Esophagus squamous epithelium (tissue), 5 donors: ENCODE results near the gene TMEM26. TPM values are rescaled to one million over a fixed set of nuclear protein-coding genes. Genes with fewer than 3 reads are reported as not detected.
A peak's percentile ranks its signal among the peaks of the same experiment; 100 is the strongest.
"Not testable (repeated sequence)": the region's sequence is repeated elsewhere in the genome, so short reads cannot be mapped to it uniquely, and the experiment has no call there.

Source experiments
- DNase-seq: peaks from one replicate; lab custom pipeline; 2025; lab: John Stamatoyannopoulos, UW
- H3K27ac ChIP-seq, 4 donors: fragments of 200-600 bp; sonication (generic); one replicate each; pipeline ENCODE4 v1.5.1; 2016 to 2019; ENCODE audit warnings: mild to moderate bottlenecking in 1 of 4
- H3K27me3 ChIP-seq, 4 donors: fragments of 200-600 bp; sonication (generic); 1 replicate in 3 of 4; 2 replicates in 1 of 4; pipeline versions ENCODE4 v1.5.1 to v1.6.0; 2017 to 2021; ENCODE audit warnings: antibody characterized with exemption in 1 of 4
- H3K36me3 ChIP-seq, 3 donors: fragments of 200-600 bp; sonication (generic); one replicate each; pipeline ENCODE4 v1.5.1; 2016 to 2019
- H3K4me1 ChIP-seq, 3 donors: fragments of 200-600 bp; sonication (generic); one replicate each; pipeline ENCODE4 v1.5.1; 2017 to 2019
- H3K4me3 ChIP-seq, 4 donors: fragments of 200-600 bp; sonication (generic); 1 replicate in 3 of 4; 2 replicates in 1 of 4; pipeline ENCODE4 v1.5.1; 2016 to 2019; ENCODE audit warnings: mild to moderate bottlenecking in 2 of 4, moderate library complexity in 1 of 4
- H3K9me3 ChIP-seq, 3 donors: fragments of 200-600 bp; sonication (generic); one replicate each; pipeline ENCODE4 v1.5.1; 2016 to 2019
- CTCF ChIP-seq, 6 experiments: fragments of 450-650 bp in 4 of 6; fragments of 200-600 bp in 2 of 6; sonication (generic) in 2 of 6; IDR thresholded peaks; one replicate each; pipeline ENCODE4 v1.5.1; 2016 to 2019; ENCODE audit warnings: antibody characterized with exemption in 6 of 6, mild to moderate bottlenecking in 4 of 6, moderate library complexity in 4 of 6
- POLR2A ChIP-seq, 4 donors: fragments of 450-650 bp; IDR thresholded peaks; one replicate each; pipeline ENCODE4 v1.6.1; 2017; ENCODE audit warnings: antibody characterized with exemption in 4 of 4, mild to moderate bottlenecking in 4 of 4, moderate library complexity in 3 of 4
- WGBS, 2 donors: methylation state at CpG; one replicate each; pipeline ENCODE4 v1.1.5; 2018; 5-methylcytosine and 5-hydroxymethylcytosine counted together
- intact Hi-C: fragments of 100-400 bp; cut with DNase I; formaldehyde crosslinking; loops from one replicate; pipeline ENCODE4 v1.15.0; 2022
- total RNA-seq, 4 donors: library from RNA; depleted of rRNA; stranded (reverse); fragments of >200 nt; gene quantifications; one replicate each; pipeline ENCODE4 v1.1.0, GENCODE V29; 2016
- donor health status: DM: yes; HTN: yes; CAD: no.

The TMEM26 gene
- total RNA-seq, 4 donors from 2014 or later: 0.09 to 0.38 (median 0.09) TPM; not detected in 1

- peak overlapping the region in 1 of 4 donors; percentile 75 for H3K27ac ChIP-seq
- no peaks in the 10 kb centered on the region for H3K9me3 ChIP-seq
- H3K4me3 ChIP-seq: no peak overlapping the region
- 80 to 87% methylated on average over 2 of the region's 2 CpGs for WGBS, 2 donors
- TF ChIP-seq CTCF (IDR thresholded peaks at IDR 0.05): no peak
- no peak for TF ChIP-seq POLR2A (IDR thresholded peaks at IDR 0.05)
- peaks cover 3 to 18% (median 6%) of the 10 kb centered on the region in 3 donors for H3K4me1 ChIP-seq
- no peaks in the 10 kb centered on the region for H3K36me3 ChIP-seq
- no peak for DNase-seq
- H3K27me3 ChIP-seq: no peaks in the 10 kb centered on the region
- intact Hi-C loops: no loop called here
Measured at GRCh38 chr10:61398366-61399129, 54.6 kb downstream of the TMEM26 start.

DNA sequence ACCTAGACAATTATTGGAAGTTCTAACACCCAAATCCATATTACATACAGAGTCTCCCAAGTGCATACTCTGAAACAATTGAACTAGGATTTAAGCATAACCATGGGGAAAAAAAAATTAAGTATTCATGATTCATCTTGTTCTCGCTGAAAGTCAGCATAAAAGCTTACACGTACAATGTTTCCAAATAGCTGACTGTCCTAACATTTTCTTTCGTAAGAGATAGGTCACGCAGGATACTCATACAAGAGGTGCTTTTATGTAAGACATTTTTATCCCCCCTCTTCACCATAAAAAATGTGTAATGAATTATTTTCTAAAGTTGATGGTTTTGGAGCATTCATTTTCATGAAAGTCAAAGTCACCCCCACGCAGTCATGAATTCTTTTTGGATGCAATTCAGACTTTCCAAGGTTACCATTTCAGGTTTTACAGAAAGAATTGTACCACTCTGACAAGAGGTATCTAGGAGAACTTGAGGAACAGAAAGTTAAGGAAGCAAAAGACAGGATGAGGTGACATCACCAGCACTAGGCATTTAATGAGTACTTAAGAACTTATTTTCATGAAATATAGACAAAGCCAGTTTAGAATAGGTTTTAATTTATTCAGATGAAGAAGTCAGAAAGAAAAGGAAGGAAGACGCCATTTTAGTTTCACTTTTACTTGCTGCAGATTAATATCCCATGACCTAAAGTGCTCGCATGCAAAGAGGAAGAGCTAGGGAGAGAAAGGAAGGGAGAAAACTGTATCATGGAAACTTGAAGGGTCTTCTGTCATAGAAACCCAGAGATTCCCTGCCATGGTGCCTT, 55.8 kb downstream of the TMEM26 start:
- TF ChIP-seq POLR2A (IDR thresholded peaks at IDR 0.05) (no peak), CTCF (IDR thresholded peaks at IDR 0.05) (no peak)
- no peaks in the 10 kb centered on the region for H3K9me3 ChIP-seq
- peak overlapping the region; percentile 24 to 54 (median 32) for H3K4me3 ChIP-seq
- DNase-seq: no peak
- intact Hi-C loops: no loop called here
- no peaks in the 10 kb centered on the region for H3K36me3 ChIP-seq
- H3K4me1 ChIP-seq: peaks cover 3 to 18% (median 6%) of the 10 kb centered on the region in 3 donors
- no peaks in the 10 kb centered on the region for H3K27me3 ChIP-seq
- H3K27ac ChIP-seq: peak overlapping the region in 3 of 4 donors; percentile 60 to 75 (median 66)
- WGBS, 2 donors: 27 to 30% methylated on average over 7 of the region's 7 CpGs

- H3K4me3 ChIP-seq: no peak overlapping the region
- no peaks in the 10 kb centered on the region for H3K36me3 ChIP-seq
- intact Hi-C loops: no loop called here
- TF ChIP-seq POLR2A (IDR thresholded peaks at IDR 0.05) (no peak), CTCF (IDR thresholded peaks at IDR 0.05) (no peak)
- no peaks in the 10 kb centered on the region for H3K9me3 ChIP-seq
- H3K4me1 ChIP-seq: no peaks in the 10 kb centered on the region
- WGBS, 2 donors: 72 to 81% methylated on average over 3 of the region's 3 CpGs
- DNase-seq: no peak
- no peak overlapping the region for H3K27ac ChIP-seq
- H3K27me3 ChIP-seq: no peaks in the 10 kb centered on the region
Measured at GRCh38 chr10:61391281-61391680, 61.9 kb downstream of the TMEM26 start.

DNA sequence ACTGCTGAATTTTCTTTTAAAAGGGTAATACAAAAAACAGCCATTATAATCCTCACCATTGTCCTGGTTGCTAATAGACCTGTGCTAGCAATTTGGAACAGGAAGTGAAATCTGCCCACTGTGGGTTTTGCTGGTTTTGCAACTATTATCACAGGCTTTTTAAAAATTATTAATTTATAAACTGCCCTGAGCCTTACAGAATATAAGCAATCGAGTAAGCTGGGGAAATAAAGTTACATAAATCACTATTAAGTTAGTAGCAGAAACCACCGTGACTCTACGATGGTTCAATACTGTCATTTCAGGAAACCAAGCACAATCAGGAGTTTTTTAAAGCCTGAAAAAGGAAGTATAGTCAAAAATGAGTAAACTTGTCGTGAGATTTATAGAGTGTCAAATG, 62.3 kb downstream of the TMEM26 start:
- Histone ChIP-seq H3K27me3 (no peaks in the 10 kb centered on the region), H3K4me1 (no peaks in the 10 kb centered on the region), H3K27ac (peak overlapping the region in 1 of 4 donors; percentile 1), H3K9me3 (no peaks in the 10 kb centered on the region), H3K36me3 (no peaks in the 10 kb centered on the region), H3K4me3 (no peak overlapping the region)
- DNase-seq: no peak
- intact Hi-C loops: no loop called here
- TF ChIP-seq CTCF (IDR thresholded peaks at IDR 0.05) (no peak), POLR2A (IDR thresholded peaks at IDR 0.05) (no peak)
- 50 to 61% methylated on average over 4 of the region's 4 CpGs for WGBS, 2 donors

DNA sequence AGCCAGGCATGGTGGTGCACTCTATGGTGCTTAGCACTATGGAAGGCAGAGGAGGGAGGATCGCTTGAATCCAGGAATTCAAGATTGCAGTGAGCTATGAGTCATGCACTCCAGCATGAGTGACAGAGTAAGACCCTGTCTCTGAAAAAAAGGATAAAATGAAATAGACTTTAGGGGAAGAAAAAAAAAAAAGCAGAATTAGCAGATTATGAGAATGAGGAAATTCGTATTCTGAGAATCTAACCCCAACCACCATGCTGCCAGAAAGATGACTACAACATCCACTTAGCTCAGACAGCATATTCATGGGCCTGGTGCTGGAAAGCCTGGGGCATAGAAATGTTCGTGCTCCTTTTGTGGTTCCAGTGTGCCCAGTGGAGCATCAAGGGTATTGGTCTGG, 63.3 kb downstream of the TMEM26 start:
- Histone ChIP-seq H3K27ac (peak overlapping the region in 1 of 4 donors; percentile 1), H3K27me3 (no peaks in the 10 kb centered on the region), H3K4me3 (no peak overlapping the region), H3K9me3 (no peaks in the 10 kb centered on the region), H3K4me1 (no peaks in the 10 kb centered on the region), H3K36me3 (no peaks in the 10 kb centered on the region)
- intact Hi-C loops: no loop called here
- DNase-seq: no peak
- WGBS, 2 donors: 69 to 75% methylated on average over 3 of the region's 3 CpGs
- no peak for TF ChIP-seq POLR2A (IDR thresholded peaks at IDR 0.05)
- TF ChIP-seq CTCF (IDR thresholded peaks at IDR 0.05): no peak

GRCh38 chr10:61388986-61389385, 64.2 kb downstream of the TMEM26 start:
- H3K27ac ChIP-seq, DNase-seq, H3K4me1 ChIP-seq, H3K9me3 ChIP-seq, H3K27me3 ChIP-seq, H3K4me3 ChIP-seq, intact Hi-C loops, H3K36me3 ChIP-seq: not testable (repeated sequence)
- WGBS, 2 donors: 69 to 86% methylated on average over 4 to 6 of the region's 6 CpGs
